ENCODE results near the gene CDH23. TPM values are rescaled to one million over a fixed set of nuclear protein-coding genes. Genes with fewer than 3 reads are reported as not detected.

CDH23 gene
- total RNA-seq, 1 donor: 0.36 TPM

DNA sequence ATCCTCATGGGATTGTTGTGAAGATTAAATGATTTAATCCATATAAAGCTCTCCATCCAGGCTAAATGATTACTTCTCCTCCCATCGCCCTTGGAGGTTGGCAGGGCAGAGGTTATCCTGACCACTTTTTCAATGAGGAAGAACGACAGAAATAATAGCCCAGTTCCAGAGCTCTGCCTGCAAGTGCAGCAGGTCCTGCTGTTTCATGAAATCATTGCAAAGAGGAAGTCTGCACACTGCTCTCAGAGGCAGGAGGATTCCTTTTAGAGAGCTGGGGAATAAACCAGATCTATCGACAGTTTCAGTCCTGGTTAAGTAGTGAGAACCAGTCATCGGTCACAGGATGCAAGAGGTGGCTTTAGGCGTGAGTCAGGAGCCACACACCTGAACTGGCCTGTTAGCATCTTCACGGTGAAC, 25.0 kb upstream of the CDH23 start:
- Histone ChIP-seq H3K79me2 (ENCODE audit: insufficient read depth, low read length) (no peaks in the 10 kb centered on the region), H3K4me2 (ENCODE audit: insufficient read depth, low read length) (no peak overlapping the region), H3K4me3 (ENCODE audit: insufficient read depth, low read length) (no peak overlapping the region), H3K27ac (ENCODE audit: low read depth, low read length) (no peak overlapping the region), H3K36me3 (ENCODE audit: insufficient read depth, low read length) (no peaks in the 10 kb centered on the region), H3K4me1 (ENCODE audit: insufficient read depth, low read length) (peaks cover 8% of the 10 kb centered on the region), H3K9me3 (ENCODE audit: low read depth, low read length) (no peaks in the 10 kb centered on the region), H2AFZ (ENCODE audit: low read length) (no peak overlapping the region), H4K20me1 (ENCODE audit: insufficient read depth, low read length) (no peaks in the 10 kb centered on the region), H3K27me3 (ENCODE audit: insufficient read depth, low read length) (peaks cover 29% of the 10 kb centered on the region)
- no peak for DNase-seq (ENCODE audit: insufficient read length, low spot score, missing footprints)
- no peak for TF ChIP-seq CTCF (IDR thresholded peaks at IDR 0.05; ENCODE audit: extremely low read depth, low read depth, low read length)

DNA sequence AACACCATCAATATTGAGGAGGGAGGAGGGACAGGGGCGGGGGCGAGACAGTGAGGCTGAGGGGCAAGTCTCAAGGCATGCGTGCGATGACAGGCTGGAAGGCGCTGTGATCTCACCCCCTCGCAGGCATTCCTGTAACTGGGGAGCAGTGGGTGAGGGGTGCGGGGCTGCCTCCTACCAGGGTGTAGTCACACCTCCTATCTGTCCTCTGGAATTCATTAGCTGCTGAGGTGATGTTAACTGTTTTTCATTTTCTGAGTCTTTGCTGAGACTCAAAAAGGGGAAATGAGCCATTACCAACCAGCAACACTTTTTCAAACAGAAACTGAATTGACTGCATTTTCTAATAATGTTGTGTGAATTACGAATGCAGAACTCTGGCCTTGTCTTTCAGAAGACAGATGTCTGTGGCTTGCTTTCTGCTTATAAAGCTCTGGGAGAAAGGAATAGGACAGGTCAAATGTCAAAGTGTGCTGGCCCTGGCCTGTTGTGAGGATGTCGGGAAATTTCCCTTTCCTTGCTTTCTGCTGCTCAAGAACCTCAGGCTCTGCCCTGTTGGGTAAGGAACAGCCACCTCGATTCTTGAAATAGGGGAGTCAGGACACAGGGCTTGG, 23.7 kb upstream of the CDH23 start:
- no peaks in the 10 kb centered on the region for H3K9me3 ChIP-seq (ENCODE audit: low read depth, low read length)
- no peaks in the 10 kb centered on the region for H3K79me2 ChIP-seq (ENCODE audit: insufficient read depth, low read length)
- H3K27me3 ChIP-seq (ENCODE audit: insufficient read depth, low read length): peaks cover 29% of the 10 kb centered on the region
- no peak overlapping the region for H2AFZ ChIP-seq (ENCODE audit: low read length)
- H4K20me1 ChIP-seq (ENCODE audit: insufficient read depth, low read length): no peaks in the 10 kb centered on the region
- no peaks in the 10 kb centered on the region for H3K36me3 ChIP-seq (ENCODE audit: insufficient read depth, low read length)
- H3K27ac ChIP-seq (ENCODE audit: low read depth, low read length): no peak overlapping the region
- H3K4me2 ChIP-seq (ENCODE audit: insufficient read depth, low read length): no peak overlapping the region
- no peak overlapping the region for H3K4me3 ChIP-seq (ENCODE audit: insufficient read depth, low read length)
- TF ChIP-seq CTCF (IDR thresholded peaks at IDR 0.05; ENCODE audit: extremely low read depth, low read depth, low read length): no peak
- H3K4me1 ChIP-seq (ENCODE audit: insufficient read depth, low read length): peaks cover 7% of the 10 kb centered on the region
- DNase-seq (ENCODE audit: insufficient read length, low spot score, missing footprints): no peak

GRCh38 chr10:71374481-71375233, 22.1 kb upstream of the CDH23 start:
- Histone ChIP-seq H3K4me1 (ENCODE audit: insufficient read depth, low read length) (peaks cover 7% of the 10 kb centered on the region), H3K4me2 (ENCODE audit: insufficient read depth, low read length) (no peak overlapping the region), H4K20me1 (ENCODE audit: insufficient read depth, low read length) (no peaks in the 10 kb centered on the region), H2AFZ (ENCODE audit: low read length) (no peak overlapping the region), H3K4me3 (ENCODE audit: insufficient read depth, low read length) (no peak overlapping the region), H3K79me2 (ENCODE audit: insufficient read depth, low read length) (no peaks in the 10 kb centered on the region), H3K27ac (ENCODE audit: low read depth, low read length) (no peak overlapping the region), H3K9me3 (ENCODE audit: low read depth, low read length) (no peaks in the 10 kb centered on the region), H3K27me3 (ENCODE audit: insufficient read depth, low read length) (peaks cover 29% of the 10 kb centered on the region), H3K36me3 (ENCODE audit: insufficient read depth, low read length) (no peaks in the 10 kb centered on the region)
- no peak for TF ChIP-seq CTCF (IDR thresholded peaks at IDR 0.05; ENCODE audit: extremely low read depth, low read depth, low read length)
- DNase-seq (ENCODE audit: insufficient read length, low spot score, missing footprints): no peak

- TF ChIP-seq CTCF (IDR thresholded peaks at IDR 0.05; ENCODE audit: extremely low read depth, low read depth, low read length): no peak
- no peak overlapping the region for H3K4me3 ChIP-seq (ENCODE audit: insufficient read depth, low read length)
- DNase-seq (ENCODE audit: insufficient read length, low spot score, missing footprints): no peak
- H3K27me3 ChIP-seq (ENCODE audit: insufficient read depth, low read length): peaks cover 29% of the 10 kb centered on the region
- no peak overlapping the region for H3K4me2 ChIP-seq (ENCODE audit: insufficient read depth, low read length)
- H3K4me1 ChIP-seq (ENCODE audit: insufficient read depth, low read length): peaks cover 7% of the 10 kb centered on the region
- H3K9me3 ChIP-seq (ENCODE audit: low read depth, low read length): no peaks in the 10 kb centered on the region
- no peaks in the 10 kb centered on the region for H3K36me3 ChIP-seq (ENCODE audit: insufficient read depth, low read length)
- H3K27ac ChIP-seq (ENCODE audit: low read depth, low read length): no peak overlapping the region
- H3K79me2 ChIP-seq (ENCODE audit: insufficient read depth, low read length): no peaks in the 10 kb centered on the region
- no peaks in the 10 kb centered on the region for H4K20me1 ChIP-seq (ENCODE audit: insufficient read depth, low read length)
- no peak overlapping the region for H2AFZ ChIP-seq (ENCODE audit: low read length)
Measured at GRCh38 chr10:71375952-71376351, 20.8 kb upstream of the CDH23 start.
